Ovary (tissue), 3 donors: Measurements from ENCODE around the gene ANKDD1B.

Experiments used
- CTCF ChIP-seq, 3 donors: fragments of 450-650 bp in 2 of 3; fragments of 200-600 bp in 1 of 3; IDR thresholded peaks; one replicate each; pipeline versions ENCODE4 v1.5.1 to v1.8.0; 2016 to 2022; ENCODE audit warnings: antibody characterized with exemption in 3 of 3, mild to moderate bottlenecking in 1 of 3
- POLR2A ChIP-seq: fragments of 450-650 bp; IDR thresholded peaks from one replicate; pipeline ENCODE4 v1.6.1; 2017; ENCODE audit warnings: antibody characterized with exemption, mild to moderate bottlenecking, moderate library complexity
- donor health status: DM: no; HTN: no; CAD: no.

GRCh38 chr5:75612901-75613300, 1.6 kb downstream of the ANKDD1B start:
- TF ChIP-seq CTCF (IDR thresholded peaks at IDR 0.05) (no peak), POLR2A (no peak)
